ENCODE measurements around the gene THAP12.

GRCh38 chr11:76318744-76319384, 62.1 kb downstream of the THAP12 start:
- TF ChIP-seq CTCF (IDR thresholded peaks at IDR 0.05) (peak; percentile 83 to 95 (median 92)), POLR2A (IDR thresholded peaks at IDR 0.05) (no peak)

All from heart left ventricle (tissue), 13 donors.